GM12878 (cell line): Measurements from ENCODE around the gene TRABD2A.

Experiments used
- EGR1 ChIP-seq, 2 experiments: IDR thresholded peaks; 1 replicate in 1 of 2; 2 replicates in 1 of 2; pipeline ENCODE4 v1.6.1; 2011 to 2012; ENCODE audit warnings: low read depth in 2 of 2, low read length in 2 of 2, borderline replicate concordance in 1 of 2, mild to moderate bottlenecking in 1 of 2, moderate library complexity in 1 of 2
- MAX ChIP-seq: IDR thresholded peaks from 2 replicates; pipeline ENCODE4 v1.6.1; 2012; ENCODE audit warnings: low read depth, low read length, improper control_type of control experiment
- POLR2A ChIP-seq: IDR thresholded peaks from 2 replicates; pipeline ENCODE4 v1.6.1; 2011; ENCODE audit warnings: low read depth, mild to moderate bottlenecking, low read length
- POLR2AphosphoS5 ChIP-seq: IDR thresholded peaks from 2 replicates; pipeline ENCODE4 v1.6.1; 2011; ENCODE audit warnings: mild to moderate bottlenecking, low read length, inconsistent platforms
- PRDM15 ChIP-seq: fragments of 450-650 bp; formaldehyde crosslinking; IDR thresholded peaks from 2 replicates; pipeline ENCODE4 v1.4.0; 2020; ENCODE audit warnings: mild to moderate bottlenecking, moderate library complexity
- REST ChIP-seq: IDR thresholded peaks from 2 replicates; pipeline ENCODE4 v1.6.1; 2012; ENCODE audit warnings: mild to moderate bottlenecking, low read depth, low read length
- SMAD1 ChIP-seq: fragments of 450-650 bp; IDR thresholded peaks from 2 replicates; pipeline ENCODE4 v1.6.1; 2018; ENCODE audit warnings: mild to moderate bottlenecking, low read depth; ENCODE audit not compliant: partially characterized antibody
- SUZ12 ChIP-seq: fragments of 200-600 bp; sonication (generic); IDR thresholded peaks from one replicate; pipeline ENCODE4 v1.6.1; 2018; ENCODE audit warnings: antibody characterized with exemption, mild to moderate bottlenecking; ENCODE audit not compliant: unreplicated experiment
- USF2 ChIP-seq: IDR thresholded peaks from 2 replicates; pipeline ENCODE4 v1.6.1; 2011; ENCODE audit warnings: low read depth, low read length, improper control_type of control experiment, borderline replicate concordance
- ZNF217 ChIP-seq: fragments of 450-650 bp; IDR thresholded peaks from 2 replicates; pipeline ENCODE4 v1.6.1; 2017; ENCODE audit warnings: antibody characterized with exemption, mild to moderate bottlenecking
- TF ChIP-seq, protein P1 (sequence below), 3 experiments: IDR thresholded peaks in 2 of 3; conservative IDR thresholded peaks in 1 of 3; 2 replicates each; pipeline ENCODE4 v1.5.1; 2011; ENCODE audit warnings: low read depth in 3 of 3, low read length in 3 of 3, mild to moderate bottlenecking in 3 of 3, control low read depth in 2 of 3, moderate library complexity in 2 of 3, inconsistent platforms in 1 of 3, mixed read lengths in 1 of 3; ENCODE audit not compliant: control insufficient read depth in 2 of 3, insufficient read depth in 1 of 3; ENCODE audit errors: extremely low read depth in 1 of 3
- TF ChIP-seq, protein P2 (sequence below): IDR thresholded peaks from 2 replicates; pipeline ENCODE4 v1.6.1; 2011; ENCODE audit warnings: borderline replicate concordance, low read depth, mild to moderate bottlenecking, moderate library complexity, low read length; ENCODE audit not compliant: insufficient read depth, poor library complexity, severe bottlenecking
- TF ChIP-seq, protein P3 (sequence below): fragments of 450-650 bp; formaldehyde crosslinking; IDR thresholded peaks from 2 replicates; pipeline ENCODE4 v1.5.0; 2022; ENCODE audit warnings: mild to moderate bottlenecking, missing genetic modification characterization

- TF ChIP-seq, protein P1, sequence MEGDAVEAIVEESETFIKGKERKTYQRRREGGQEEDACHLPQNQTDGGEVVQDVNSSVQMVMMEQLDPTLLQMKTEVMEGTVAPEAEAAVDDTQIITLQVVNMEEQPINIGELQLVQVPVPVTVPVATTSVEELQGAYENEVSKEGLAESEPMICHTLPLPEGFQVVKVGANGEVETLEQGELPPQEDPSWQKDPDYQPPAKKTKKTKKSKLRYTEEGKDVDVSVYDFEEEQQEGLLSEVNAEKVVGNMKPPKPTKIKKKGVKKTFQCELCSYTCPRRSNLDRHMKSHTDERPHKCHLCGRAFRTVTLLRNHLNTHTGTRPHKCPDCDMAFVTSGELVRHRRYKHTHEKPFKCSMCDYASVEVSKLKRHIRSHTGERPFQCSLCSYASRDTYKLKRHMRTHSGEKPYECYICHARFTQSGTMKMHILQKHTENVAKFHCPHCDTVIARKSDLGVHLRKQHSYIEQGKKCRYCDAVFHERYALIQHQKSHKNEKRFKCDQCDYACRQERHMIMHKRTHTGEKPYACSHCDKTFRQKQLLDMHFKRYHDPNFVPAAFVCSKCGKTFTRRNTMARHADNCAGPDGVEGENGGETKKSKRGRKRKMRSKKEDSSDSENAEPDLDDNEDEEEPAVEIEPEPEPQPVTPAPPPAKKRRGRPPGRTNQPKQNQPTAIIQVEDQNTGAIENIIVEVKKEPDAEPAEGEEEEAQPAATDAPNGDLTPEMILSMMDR (IDR thresholded peaks at IDR 0.05 in 2 of 3, conservative IDR thresholded peaks at IDR 0.05 in 1 of 3; ENCODE audit: control insufficient read depth in 2 of 3, extremely low read depth in 1 of 3, insufficient read depth in 1 of 3, low read depth in 3 of 3, low read length in 3 of 3), result no peak
- TF ChIP-seq, protein P2, sequence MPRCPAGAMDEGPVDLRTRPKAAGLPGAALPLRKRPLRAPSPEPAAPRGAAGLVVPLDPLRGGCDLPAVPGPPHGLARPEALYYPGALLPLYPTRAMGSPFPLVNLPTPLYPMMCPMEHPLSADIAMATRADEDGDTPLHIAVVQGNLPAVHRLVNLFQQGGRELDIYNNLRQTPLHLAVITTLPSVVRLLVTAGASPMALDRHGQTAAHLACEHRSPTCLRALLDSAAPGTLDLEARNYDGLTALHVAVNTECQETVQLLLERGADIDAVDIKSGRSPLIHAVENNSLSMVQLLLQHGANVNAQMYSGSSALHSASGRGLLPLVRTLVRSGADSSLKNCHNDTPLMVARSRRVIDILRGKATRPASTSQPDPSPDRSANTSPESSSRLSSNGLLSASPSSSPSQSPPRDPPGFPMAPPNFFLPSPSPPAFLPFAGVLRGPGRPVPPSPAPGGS, result no peak
- TF ChIP-seq USF2 (no peak), POLR2A (no peak), MAX (no peak), PRDM15 (CRISPR knock-in tag) (no peak), SUZ12 (no peak), EGR1 (IDR thresholded peaks at IDR 0.05; ENCODE audit: borderline replicate concordance in 1 of 2, low read depth in 2 of 2, low read length in 2 of 2) (no peak), REST (no peak), SMAD1 (no peak), POLR2AphosphoS5 (no peak), ZNF217 (no peak)
- TF ChIP-seq, protein P3, sequence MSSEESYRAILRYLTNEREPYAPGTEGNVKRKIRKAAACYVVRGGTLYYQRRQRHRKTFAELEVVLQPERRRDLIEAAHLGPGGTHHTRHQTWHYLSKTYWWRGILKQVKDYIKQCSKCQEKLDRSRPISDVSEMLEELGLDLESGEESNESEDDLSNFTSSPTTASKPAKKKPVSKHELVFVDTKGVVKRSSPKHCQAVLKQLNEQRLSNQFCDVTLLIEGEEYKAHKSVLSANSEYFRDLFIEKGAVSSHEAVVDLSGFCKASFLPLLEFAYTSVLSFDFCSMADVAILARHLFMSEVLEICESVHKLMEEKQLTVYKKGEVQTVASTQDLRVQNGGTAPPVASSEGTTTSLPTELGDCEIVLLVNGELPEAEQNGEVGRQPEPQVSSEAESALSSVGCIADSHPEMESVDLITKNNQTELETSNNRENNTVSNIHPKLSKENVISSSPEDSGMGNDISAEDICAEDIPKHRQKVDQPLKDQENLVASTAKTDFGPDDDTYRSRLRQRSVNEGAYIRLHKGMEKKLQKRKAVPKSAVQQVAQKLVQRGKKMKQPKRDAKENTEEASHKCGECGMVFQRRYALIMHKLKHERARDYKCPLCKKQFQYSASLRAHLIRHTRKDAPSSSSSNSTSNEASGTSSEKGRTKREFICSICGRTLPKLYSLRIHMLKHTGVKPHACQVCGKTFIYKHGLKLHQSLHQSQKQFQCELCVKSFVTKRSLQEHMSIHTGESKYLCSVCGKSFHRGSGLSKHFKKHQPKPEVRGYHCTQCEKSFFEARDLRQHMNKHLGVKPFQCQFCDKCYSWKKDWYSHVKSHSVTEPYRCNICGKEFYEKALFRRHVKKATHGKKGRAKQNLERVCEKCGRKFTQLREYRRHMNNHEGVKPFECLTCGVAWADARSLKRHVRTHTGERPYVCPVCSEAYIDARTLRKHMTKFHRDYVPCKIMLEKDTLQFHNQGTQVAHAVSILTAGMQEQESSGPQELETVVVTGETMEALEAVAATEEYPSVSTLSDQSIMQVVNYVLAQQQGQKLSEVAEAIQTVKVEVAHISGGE (CRISPR knock-in tag), result no peak
Measured at GRCh38 chr2:84927275-84927627, 46.4 kb upstream of the TRABD2A start.
